H1 (cell line): Measurements from ENCODE around the gene PINLYP. TPM values are rescaled to one million over a fixed set of nuclear protein-coding genes. Genes with fewer than 3 reads are reported as not detected.

ENCODE experiments used
- CTCF ChIA-PET: fragments of 300-600 bp; sonication (Branson Sonifier 250); formaldehyde crosslinking; loops from one replicate; lab custom pipeline; 2021; ENCODE audit not compliant: partially characterized antibody; lab: Charles Lee
- POLR2A ChIA-PET: fragments of 300-600 bp; sonication (Branson Sonifier 250); formaldehyde crosslinking; loops from one replicate; lab custom pipeline; 2021; ENCODE audit warnings: inconsistent platforms; ENCODE audit not compliant: partially characterized antibody; lab: Charles Lee
- DNase-seq, 2 experiments: peaks; one replicate each; pipeline versions ENCODE4 v3.0.0 to v3.0.0-alpha.2; 2010 to 2022; ENCODE audit warnings: low spot score in 2 of 2, low read depth in 1 of 2, mixed read lengths in 1 of 2
- FAIRE-seq: peaks from 2 replicates; lab custom pipeline; 2011; peaks lifted over from hg19 to GRCh38; lab: Jason Lieb, UNC
- H2AFZ ChIP-seq: 2 replicates; pipeline ENCODE4 v1.8.1; 2012; ENCODE audit warnings: low read length, inconsistent platforms
- H2AK5ac ChIP-seq: 2 replicates; pipeline ENCODE4 v1.6.1; 2013; ENCODE audit warnings: low read depth, low read length
- H2BK120ac ChIP-seq: replicated peaks from 2 replicates; pipeline ENCODE3; 2013; ENCODE audit warnings: low read depth, low read length, inconsistent platforms
- H2BK12ac ChIP-seq: 2 replicates; pipeline ENCODE4 v1.6.1; 2013; ENCODE audit warnings: low read depth, low read length
- H2BK15ac ChIP-seq: 2 replicates; pipeline ENCODE4 v1.6.1; 2013; ENCODE audit warnings: low read length
- H2BK20ac ChIP-seq: 2 replicates; pipeline ENCODE4 v1.6.1; 2013; ENCODE audit warnings: low read length
- H2BK5ac ChIP-seq: 2 replicates; pipeline ENCODE4 v1.6.1; 2013; ENCODE audit warnings: low read depth, low read length
- H3K14ac ChIP-seq: 2 replicates; pipeline ENCODE4 v1.6.1; 2013; ENCODE audit warnings: inconsistent platforms; ENCODE audit not compliant: insufficient read length
- H3K18ac ChIP-seq: 2 replicates; pipeline ENCODE4 v1.6.1; 2013; ENCODE audit warnings: low read length; ENCODE audit errors: extremely low read depth
- H3K23ac ChIP-seq: 2 replicates; pipeline ENCODE4 v1.6.1; 2013; ENCODE audit warnings: inconsistent platforms; ENCODE audit not compliant: insufficient read length
- H3K23me2 ChIP-seq: 2 replicates; pipeline ENCODE4 v1.6.1; 2013; ENCODE audit warnings: low read depth, low read length
- H3K27ac ChIP-seq: 2 replicates; pipeline ENCODE4 v1.6.1; 2011; ENCODE audit warnings: low read depth, low read length, inconsistent platforms
- H3K27me3 ChIP-seq, 4 experiments: replicated peaks in 1 of 4; 1 replicate in 1 of 4; 2 replicates in 3 of 4; pipeline versions ENCODE4 v1.6.1 to v1.8.1; 2011 to 2013; ENCODE audit warnings: low read length in 3 of 4, mild to moderate bottlenecking in 3 of 4, inconsistent platforms in 2 of 4, mixed read lengths in 2 of 4, moderate library complexity in 1 of 4; ENCODE audit not compliant: control insufficient read depth in 3 of 4, insufficient read depth in 3 of 4; ENCODE audit errors: extremely low read depth in 1 of 4
- H3K36me3 ChIP-seq, 4 experiments: 2 replicates each; pipeline versions ENCODE4 v1.6.1 to v1.8.1; 2011 to 2013; ENCODE audit warnings: mild to moderate bottlenecking in 4 of 4, low read length in 3 of 4, moderate library complexity in 2 of 4, control low read depth in 1 of 4, inconsistent platforms in 1 of 4; ENCODE audit not compliant: insufficient read depth in 4 of 4, control insufficient read depth in 2 of 4
- H3K4ac ChIP-seq: replicated peaks from 2 replicates; pipeline ENCODE3; 2013; ENCODE audit warnings: low read length, low read depth, mixed read lengths, inconsistent platforms; ENCODE audit not compliant: insufficient read length
- H3K4me1 ChIP-seq, 4 experiments: replicated peaks in 1 of 4; 1 replicate in 1 of 4; 2 replicates in 3 of 4; pipeline versions ENCODE4 v1.6.1 to v1.8.1; 2011 to 2013; ENCODE audit warnings: low read length in 3 of 4, inconsistent platforms in 2 of 4, mixed read lengths in 1 of 4; ENCODE audit not compliant: insufficient read depth in 4 of 4, control insufficient read depth in 3 of 4
- H3K4me2 ChIP-seq, 2 experiments: 2 replicates each; pipeline versions ENCODE4 v1.6.1 to v1.8.1; 2011 to 2013; ENCODE audit warnings: low read depth in 2 of 2, low read length in 2 of 2, control low read depth in 1 of 2, inconsistent platforms in 1 of 2, mild to moderate bottlenecking in 1 of 2; ENCODE audit not compliant: insufficient read depth in 1 of 2
- H3K4me3 ChIP-seq, 4 experiments: fragments of 200-600, 300-600 bp in 1 of 4; sonication (generic), shearing (Covaris generic), sonication (Bioruptor Twin) in 1 of 4; 2 replicates each; pipeline versions ENCODE4 v1.5.1 to v1.8.1; 2011 to 2016; ENCODE audit warnings: low read length in 4 of 4, low read depth in 3 of 4, control low read depth in 2 of 4, inconsistent platforms in 2 of 4, mild to moderate bottlenecking in 2 of 4, mixed read lengths in 1 of 4, moderate library complexity in 1 of 4; ENCODE audit not compliant: insufficient read depth in 2 of 4; ENCODE audit errors: extremely low read depth in 1 of 4
- H3K56ac ChIP-seq: replicated peaks from 2 replicates; pipeline ENCODE3; 2013; ENCODE audit warnings: low read depth, mild to moderate bottlenecking, mixed read lengths, low read length, inconsistent platforms; ENCODE audit not compliant: insufficient read length
- H3K79me1 ChIP-seq: 2 replicates; pipeline ENCODE4 v1.6.1; 2013; ENCODE audit warnings: low read depth, low read length, control low read depth
- H3K79me2 ChIP-seq, 2 experiments: 2 replicates each; pipeline versions ENCODE4 v1.6.1 to v1.8.1; 2012 to 2013; ENCODE audit warnings: low read length in 2 of 2, mild to moderate bottlenecking in 2 of 2, inconsistent platforms in 1 of 2; ENCODE audit not compliant: insufficient read depth in 2 of 2, control insufficient read depth in 1 of 2
- H3K9ac ChIP-seq, 4 experiments: replicated peaks in 1 of 4; 1 replicate in 1 of 4; 2 replicates in 3 of 4; pipeline versions ENCODE4 v1.6.1 to v1.8.1; 2011 to 2013; ENCODE audit warnings: low read depth in 3 of 4, low read length in 3 of 4, control low read depth in 2 of 4, mild to moderate bottlenecking in 2 of 4, moderate library complexity in 2 of 4, inconsistent platforms in 1 of 4; ENCODE audit errors: extremely low read depth in 1 of 4
- H3K9me3 ChIP-seq, 2 experiments: 2 replicates each; pipeline versions ENCODE4 v1.6.1 to v1.8.1; 2012 to 2013; ENCODE audit warnings: mild to moderate bottlenecking in 2 of 2, moderate library complexity in 2 of 2, control low read depth in 1 of 2, inconsistent platforms in 1 of 2, low read depth in 1 of 2, low read length in 1 of 2, mixed read lengths in 1 of 2; ENCODE audit not compliant: insufficient read depth in 2 of 2
- H4K20me1 ChIP-seq, 2 experiments: replicated peaks in 1 of 2; 2 replicates each; pipeline versions ENCODE3 to v1.8.1; 2011 to 2013; ENCODE audit warnings: inconsistent platforms in 2 of 2, low read length in 2 of 2, mild to moderate bottlenecking in 1 of 2; ENCODE audit not compliant: insufficient read depth in 2 of 2, control insufficient read depth in 1 of 2
- H4K5ac ChIP-seq: 2 replicates; pipeline ENCODE4 v1.6.1; 2013; ENCODE audit warnings: low read length, low read depth, mixed read lengths, inconsistent platforms; ENCODE audit not compliant: insufficient read length
- H4K8ac ChIP-seq: 2 replicates; pipeline ENCODE4 v1.8.0; 2013; ENCODE audit warnings: mild to moderate bottlenecking, moderate library complexity, low read length, inconsistent platforms; ENCODE audit not compliant: insufficient read depth; ENCODE audit errors: extremely low read depth
- H4K91ac ChIP-seq: replicated peaks from 2 replicates; pipeline ENCODE3; 2013; ENCODE audit warnings: low read length, mixed read lengths, inconsistent platforms; ENCODE audit not compliant: insufficient read length
- BCL11A ChIP-seq, 2 experiments: IDR thresholded peaks; one replicate each; pipeline ENCODE4 v1.6.1; 2011; ENCODE audit warnings: low read depth in 2 of 2, low read length in 2 of 2, mild to moderate bottlenecking in 2 of 2
- CBX5 ChIP-seq: fragments of 300-800, 300-1000 bp; sonication (generic); IDR thresholded peaks from 2 replicates; pipeline ENCODE4 v1.7.1; 2016; ENCODE audit warnings: antibody characterized with exemption, low read length, low read depth
- CHD1 ChIP-seq: IDR thresholded peaks from 2 replicates; pipeline ENCODE4 v1.6.1; 2012; ENCODE audit warnings: low read depth, low read length, improper control_type of control experiment
- FOSL1 ChIP-seq: IDR thresholded peaks from 2 replicates; pipeline ENCODE4 v1.6.1; 2011; ENCODE audit warnings: mild to moderate bottlenecking, low read depth, low read length, moderate library complexity; ENCODE audit not compliant: insufficient read depth
- KDM1A ChIP-seq: fragments of 200-600, 300-600 bp; sonication (generic); IDR thresholded peaks from 2 replicates; pipeline ENCODE4 v1.7.1; 2016; ENCODE audit warnings: mild to moderate bottlenecking, low read length, borderline replicate concordance
- POLR2AphosphoS5 ChIP-seq: IDR thresholded peaks from 2 replicates; pipeline ENCODE4 v1.6.1; 2011; ENCODE audit warnings: low read depth, low read length
- RNF2 ChIP-seq: fragments of 200-900, 300-1000 bp; sonication (generic); IDR thresholded peaks from 2 replicates; pipeline ENCODE4 v1.7.1; 2016; ENCODE audit warnings: borderline replicate concordance, low read depth, mild to moderate bottlenecking, antibody characterized with exemption, low read length; ENCODE audit not compliant: poor library complexity, severe bottlenecking; ENCODE audit errors: missing control alignments
- SIN3A ChIP-seq, 2 experiments: IDR thresholded peaks in 1 of 2; conservative IDR thresholded peaks in 1 of 2; 2 replicates each; pipeline ENCODE4 v1.6.1; 2011 to 2012; ENCODE audit warnings: low read length in 2 of 2, improper control_type of control experiment in 1 of 2, low read depth in 1 of 2, mild to moderate bottlenecking in 1 of 2
- WGBS, 2 experiments: shearing (Covaris generic) in 1 of 2; methylation state at CpG; one replicate each; pipeline versions ENCODE4 v1.1.6 to v1.1.7; 2013 to 2015; ENCODE audit warnings: low lambda C conversion rate in 2 of 2, mixed read lengths in 2 of 2, inconsistent platforms in 1 of 2, low coverage in 1 of 2, missing lambda C conversion rate in 1 of 2; ENCODE audit not compliant: insufficient replicate concordance in 2 of 2, insufficient coverage in 1 of 2, insufficient read length in 1 of 2; ENCODE audit errors: extremely low coverage in 1 of 2, missing lambda C conversion rate in 1 of 2; 5-methylcytosine and 5-hydroxymethylcytosine counted together
- polyA plus RNA-seq, 7 experiments: library from polyadenylated mRNA; depleted of rRNA in 3 of 7; stranded (reverse) in 5 of 7; unstranded in 2 of 7; fragments of >200 nt in 5 of 7; fragments of 200-250 nt in 2 of 7; gene quantifications; 1 replicate in 5 of 7; 2 replicates in 1 of 7; 4 replicates in 1 of 7; pipeline versions ENCODE4 v1.2.1 to v1.2.3, GENCODE V29; 2011 to 2013; ENCODE audit warnings: missing spikeins in 2 of 7, mixed read lengths in 2 of 7
- total RNA-seq: library from RNA; stranded (reverse); fragmentation: NEBNext Ultra II Directional; extraction: Animal tissue kit (Norgen Biotek cat#: 25700); gene quantifications from 2 replicates; pipeline ENCODE4 v1.2.1, GENCODE V29; 2021

Gene PINLYP
- total and polyA plus RNA-seq, 2 of the 8 experiments (the other 6 are each of a cell fraction or from before 2014, with no cell fraction given): 7.5 to 31.3 TPM

GRCh38 chr19:43607238-43608205 lies 31.9 kb downstream of the PINLYP start:
- CTCF ChIA-PET: interaction anchor here (1.8 to 2.1 kb wide), 2 partner anchors 10 to 18 kb away, joined by 9 read pairs; no protein-coding TSS in a partner anchor
- no peaks in the 10 kb centered on the region for H3K79me2 ChIP-seq
- no peak for FAIRE-seq
- no peak overlapping the region for H2BK20ac ChIP-seq
- no peak overlapping the region for H3K14ac ChIP-seq
- H3K27ac ChIP-seq: no peak overlapping the region
- no peak overlapping the region for H4K8ac ChIP-seq
- no peak overlapping the region for H3K4me2 ChIP-seq
- H3K9me3 ChIP-seq: no peaks in the 10 kb centered on the region; a peak in 1 of 4 replicates
- no peak for DNase-seq
- no peak overlapping the region for H4K91ac ChIP-seq
- H3K79me1 ChIP-seq: peaks cover 5% of the 10 kb centered on the region; the same call in 1 of the 2 replicates
- H3K9ac ChIP-seq: no peak overlapping the region
- peaks cover 0 to 9% of the 10 kb centered on the region in 2 experiments for H4K20me1 ChIP-seq
- H2BK15ac ChIP-seq: no peak overlapping the region
- H3K27me3 ChIP-seq: no peaks in the 10 kb centered on the region
- no peak overlapping the region for H2AK5ac ChIP-seq
- no peak for TF ChIP-seq SIN3A (conservative IDR thresholded peaks at IDR 0.05 in 1 of 2, IDR thresholded peaks at IDR 0.05 in 1 of 2; ENCODE audit: low read depth in 1 of 2, low read length in 2 of 2)
- no peak for TF ChIP-seq FOSL1
- TF ChIP-seq KDM1A: no peak
- no peak for TF ChIP-seq BCL11A (IDR thresholded peaks at IDR 0.05; ENCODE audit: low read depth in 2 of 2, low read length in 2 of 2)
- no peak for TF ChIP-seq CHD1
- no peak for TF ChIP-seq CBX5
- TF ChIP-seq POLR2AphosphoS5: no peak
- no peak for TF ChIP-seq RNF2
- TF ChIP-seq, all 59 proteins: peak for 0
- H3K4me1 ChIP-seq: no peaks in the 10 kb centered on the region
- H3K4ac ChIP-seq: no peak overlapping the region
- no peak overlapping the region for H3K18ac ChIP-seq
- H2BK120ac ChIP-seq: no peak overlapping the region
- H4K5ac ChIP-seq: no peak overlapping the region
- H2BK12ac ChIP-seq: no peak overlapping the region
- 96% methylated on average over 6 of the region's 28 CpGs; no CpG with 5 or more reads in 1 of the 2 experiments for WGBS, 2 experiments
- H3K36me3 ChIP-seq: peaks cover 0 to 4% (median 0%) of the 10 kb centered on the region in 4 experiments; a peak in 1 of 8 replicates
- H3K23me2 ChIP-seq: no peaks in the 10 kb centered on the region; the same call in 1 of the 2 replicates
- no peak overlapping the region for H2AFZ ChIP-seq
- no peak overlapping the region for H3K56ac ChIP-seq
- H3K23ac ChIP-seq: no peak overlapping the region
- POLR2A ChIA-PET: interaction anchor here (0.9 to 3.4 kb wide), 4 partner anchors 10 to 63 kb away, joined by 3 to 17 read pairs (median 3); partner anchors contain the start of genes IRGQ and ZNF576
- H3K4me3 ChIP-seq: no peak overlapping the region
- H2BK5ac ChIP-seq: no peak overlapping the region
